Effector CD4-positive, alpha-beta T cell (primary cell): ENCODE measurements around the gene CLGN. TPM values are rescaled to one million over a fixed set of nuclear protein-coding genes. Genes with fewer than 3 reads are reported as not detected.
"Not testable (repeated sequence)": the region's sequence is repeated elsewhere in the genome, so short reads cannot be mapped to it uniquely, and the experiment has no call there.

Source experiments
- DNase-seq: peaks from one replicate; pipeline ENCODE4 v3.0.0-alpha.2; 2020
- total RNA-seq: gene quantifications from one replicate; lab custom pipeline; 2026; lab: John Stamatoyannopoulos, UW

CLGN gene
- not detected for total RNA-seq

GRCh38 chr4:140427106-140427918, at the start of gene CLGN:
TSS of gene CLGN (minus strand) at chr4:140427648. CDS start at chr4:140413078, 14,570 bp downstream.
- no peak for DNase-seq

GRCh38 chr4:140472156-140472555, 44.7 kb upstream of the CLGN start:
- no peak for DNase-seq

GRCh38 chr4:140469791-140470733, 42.6 kb upstream of the CLGN start:
- DNase-seq: no peak

GRCh38 chr4:140466146-140466545, 38.7 kb upstream of the CLGN start:
- no peak for DNase-seq

GRCh38 chr4:140463614-140464013, 36.2 kb upstream of the CLGN start:
- no peak for DNase-seq

- DNase-seq: no peak
Measured at GRCh38 chr4:140463182-140463581, 35.7 kb upstream of the CLGN start.

GRCh38 chr4:140450352-140450751, 22.9 kb upstream of the CLGN start:
- no peak for DNase-seq

- DNase-seq: no peak
Measured at GRCh38 chr4:140448830-140449229, 21.4 kb upstream of the CLGN start.

GRCh38 chr4:140448162-140448561, 20.7 kb upstream of the CLGN start:
- no peak for DNase-seq

- not testable (repeated sequence) for DNase-seq
Measured at GRCh38 chr4:140444347-140444746, 16.9 kb upstream of the CLGN start.

- no peak for DNase-seq
Measured at GRCh38 chr4:140439644-140440142, 12.2 kb upstream of the CLGN start.

GRCh38 chr4:140427919-140428471, 547 bp upstream of the CLGN start:
- no peak for DNase-seq

GRCh38 chr4:140426610-140427105, 790 bp downstream of the CLGN start:
- no peak for DNase-seq

GRCh38 chr4:140423106-140423505, 4.3 kb downstream of the CLGN start:
- no peak for DNase-seq

GRCh38 chr4:140413130-140413969, 14.1 kb downstream of the CLGN start:
- not testable (repeated sequence) for DNase-seq

- no peak for DNase-seq
Measured at GRCh38 chr4:140408974-140409373, 18.5 kb downstream of the CLGN start.

GRCh38 chr4:140406292-140406691, 21.2 kb downstream of the CLGN start:
- no peak for DNase-seq

- no peak for DNase-seq
Measured at GRCh38 chr4:140400111-140400510, 27.3 kb downstream of the CLGN start.

GRCh38 chr4:140395668-140396067, 31.8 kb downstream of the CLGN start:
- no peak for DNase-seq

GRCh38 chr4:140388015-140388414, 39.4 kb downstream of the CLGN start:
- DNase-seq: no peak

GRCh38 chr4:140382732-140383131, 44.7 kb downstream of the CLGN start:
- DNase-seq: no peak

GRCh38 chr4:140374130-140374477, 53.3 kb downstream of the CLGN start:
- DNase-seq: no peak
